HG03060 (cell line): ENCODE measurements around the gene PCDH15.

ENCODE experiments used
- ATAC-seq: cut with Tn5 transposase; IDR thresholded peaks from one replicate; pipeline ENCODE4 v1.9.1; 2021; ENCODE audit warnings: low read depth, moderate number of reproducible peaks; ENCODE audit not compliant: unreplicated experiment

PCDH15 gene

GRCh38 chr10:54710918-54711317 is 90.1 kb downstream of the PCDH15 start:
- ATAC-seq, result no peak

DNA sequence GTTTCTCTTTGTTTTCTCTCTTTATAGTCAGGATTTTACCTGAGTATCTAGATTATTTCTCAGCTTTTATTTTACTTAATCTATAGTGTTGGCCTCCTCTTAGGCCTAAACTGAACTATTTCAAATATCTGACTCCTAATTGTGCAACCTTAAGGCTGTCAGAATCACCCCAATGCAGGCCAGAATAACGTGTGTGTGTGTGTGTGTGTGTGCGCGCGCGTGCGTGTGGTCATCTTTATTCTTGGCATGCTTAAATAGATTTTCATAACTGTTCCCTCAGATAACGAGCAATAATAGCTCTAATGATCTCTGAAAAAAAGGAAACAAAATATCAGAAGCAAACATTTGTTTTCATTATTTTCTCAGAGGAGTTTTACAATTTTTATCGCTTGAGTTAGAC is 92.4 kb downstream of the PCDH15 start:
- ATAC-seq, result no peak

DNA sequence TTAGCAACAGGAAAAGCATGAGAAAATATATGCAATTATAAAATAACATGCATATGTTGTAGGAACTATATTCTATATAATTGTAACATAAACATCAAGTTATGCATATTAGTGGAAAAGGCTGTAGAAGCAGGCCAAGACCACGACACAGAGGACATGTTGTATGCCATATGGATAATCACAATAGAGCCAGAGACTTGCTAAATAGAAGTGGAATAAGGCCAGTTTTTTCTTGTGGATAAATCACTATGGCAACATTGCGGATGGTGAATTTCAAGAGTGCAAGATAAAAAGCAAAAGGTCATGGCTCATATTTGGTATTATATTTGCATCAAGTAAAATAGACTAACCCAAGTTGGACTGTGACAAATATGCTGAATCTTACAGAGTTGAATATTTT is 93.0 kb downstream of the PCDH15 start:
- ATAC-seq, result no peak

DNA sequence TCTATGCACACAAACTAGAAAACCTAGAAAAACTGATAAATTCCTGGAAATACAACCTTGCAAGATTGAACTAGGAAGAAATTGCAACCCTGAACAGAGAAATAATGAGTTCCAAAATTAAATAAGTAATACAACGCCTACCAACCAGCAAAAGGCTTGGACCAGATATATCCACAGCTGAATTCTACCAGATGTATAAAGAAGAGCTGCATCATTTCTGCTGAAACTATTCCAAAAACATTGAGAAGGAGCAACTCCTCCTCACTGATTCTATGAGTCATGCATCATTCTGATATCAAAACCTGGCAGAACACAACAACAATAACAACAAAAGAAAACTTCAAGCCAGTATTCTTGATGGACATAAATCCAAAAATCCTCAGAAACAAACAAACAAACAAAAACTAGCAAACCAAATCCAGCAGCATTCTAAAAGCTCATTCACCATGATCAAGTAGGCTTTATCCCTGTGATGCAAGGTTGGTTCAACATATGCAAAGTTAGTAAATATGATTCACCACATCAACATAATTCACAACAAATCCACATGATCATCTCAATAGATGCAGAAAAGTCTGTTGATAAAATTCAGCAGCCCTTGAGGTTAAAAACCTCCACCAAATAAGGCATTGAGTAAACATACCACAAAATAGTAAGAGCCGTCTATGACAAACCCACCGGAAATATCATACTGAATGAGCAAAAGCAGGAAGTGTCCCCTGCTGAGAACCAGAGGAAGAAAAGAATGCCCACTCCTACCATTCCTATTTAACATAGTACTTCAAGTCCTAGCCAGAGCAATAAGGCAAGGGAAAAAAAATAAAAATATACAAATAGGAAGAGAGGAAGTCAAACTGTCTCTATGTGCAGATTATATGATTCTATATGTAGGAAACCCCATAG is 98.2 kb downstream of the PCDH15 start:
- ATAC-seq, result no peak

DNA sequence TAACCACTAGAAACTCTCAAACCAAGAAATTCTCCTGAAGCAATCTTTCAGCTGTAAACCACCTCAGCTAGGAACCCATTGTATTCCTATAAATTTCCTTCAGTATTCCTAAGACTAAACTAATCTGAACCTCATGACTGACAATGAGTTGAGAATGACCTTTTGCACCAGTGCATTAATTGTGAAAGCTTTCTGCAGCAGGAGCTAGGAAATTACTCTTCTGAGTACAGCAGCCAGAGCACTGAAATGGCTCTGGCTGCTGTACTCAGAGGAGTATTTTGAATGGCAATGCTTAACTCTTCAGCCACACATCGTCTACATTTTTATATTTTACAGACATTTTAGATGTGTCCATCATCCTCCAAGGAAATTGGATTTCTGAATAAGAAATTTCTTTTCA is 109.7 kb downstream of the PCDH15 start:
- no peak for ATAC-seq

GRCh38 chr10:54682554-54682953 is 118.5 kb downstream of the PCDH15 start:
- no peak for ATAC-seq

DNA sequence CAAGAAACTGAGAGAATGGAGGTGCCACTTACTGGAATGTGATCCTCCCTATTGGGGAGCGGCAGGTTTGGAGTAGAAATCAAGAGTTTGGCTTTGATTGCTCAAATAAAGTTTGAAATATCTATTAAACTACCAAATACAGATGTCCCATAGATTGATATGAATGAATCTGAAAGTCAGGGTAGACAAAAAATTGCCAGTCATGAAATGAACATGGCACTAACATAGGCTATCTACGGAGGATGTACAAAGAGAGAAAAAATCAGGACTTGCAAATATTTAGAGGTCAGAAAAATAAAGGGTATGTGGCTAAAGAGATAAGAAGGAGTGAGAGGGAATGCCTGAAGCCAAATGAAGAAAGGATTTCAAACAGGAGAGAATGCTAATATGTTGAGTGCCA is 119.9 kb downstream of the PCDH15 start:
- ATAC-seq, result no peak

- ATAC-seq, result no peak
Measured at GRCh38 chr10:54667136-54667535, 133.9 kb downstream of the PCDH15 start.

DNA sequence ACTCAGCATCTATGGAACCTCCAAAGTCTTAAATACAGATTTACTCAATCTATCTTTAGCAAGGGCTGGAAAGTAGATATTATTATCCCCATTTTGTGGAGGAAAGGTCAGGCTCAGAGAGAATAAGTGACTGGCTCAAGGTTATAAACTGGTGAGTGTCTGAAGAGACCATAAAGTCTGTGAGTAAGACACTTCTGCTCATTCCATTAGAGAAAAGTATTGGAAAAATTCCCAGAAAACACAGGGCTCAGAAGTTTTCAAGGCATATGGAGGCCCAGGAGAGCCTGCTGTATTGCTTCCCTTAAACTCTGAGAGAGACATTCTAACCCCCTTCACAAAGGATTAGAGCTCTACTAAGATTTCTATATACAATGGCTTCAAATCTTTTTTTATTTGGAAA is 134.8 kb downstream of the PCDH15 start:
- ATAC-seq, result no peak

DNA sequence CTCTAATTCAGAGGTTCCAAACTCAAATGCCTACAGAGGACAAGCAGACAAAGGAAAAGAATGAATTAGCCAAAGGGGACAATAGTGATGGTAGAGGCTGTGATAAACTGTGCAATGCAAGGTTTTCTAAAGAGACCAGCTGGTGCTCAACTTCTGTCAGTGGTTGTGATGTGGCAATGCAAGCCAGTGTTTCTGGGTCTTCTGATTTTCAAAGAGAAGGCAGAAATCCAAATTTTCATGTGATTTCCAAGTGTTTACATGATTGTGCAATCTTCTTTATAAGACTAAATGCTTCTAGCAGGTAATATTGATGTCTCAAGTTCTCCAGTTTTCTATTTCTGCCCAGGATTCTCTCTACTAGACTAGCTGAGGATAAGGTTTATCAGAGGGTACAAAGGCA is 135.9 kb downstream of the PCDH15 start:
- ATAC-seq, result no peak

DNA sequence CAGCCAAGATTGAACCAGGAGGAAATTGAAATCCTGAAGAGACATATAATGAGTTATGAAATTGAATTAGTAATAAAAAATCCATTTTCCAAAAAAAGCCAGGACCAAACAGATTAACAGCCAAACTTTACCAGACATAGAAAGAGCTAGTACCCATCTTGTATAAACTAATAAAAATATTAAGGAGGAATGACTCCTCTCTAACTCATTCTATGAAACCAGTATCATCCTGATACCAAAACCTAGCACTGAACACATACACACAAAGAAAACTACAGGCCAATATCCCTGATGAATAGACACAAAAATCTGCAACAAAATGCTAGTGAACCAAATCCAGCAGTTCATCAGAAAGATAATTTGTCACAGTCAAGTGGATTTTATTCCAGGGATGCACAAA is 140.6 kb downstream of the PCDH15 start:
- no peak for ATAC-seq

- ATAC-seq, result no peak
Measured at GRCh38 chr10:54656643-54657042, 144.4 kb downstream of the PCDH15 start.

DNA sequence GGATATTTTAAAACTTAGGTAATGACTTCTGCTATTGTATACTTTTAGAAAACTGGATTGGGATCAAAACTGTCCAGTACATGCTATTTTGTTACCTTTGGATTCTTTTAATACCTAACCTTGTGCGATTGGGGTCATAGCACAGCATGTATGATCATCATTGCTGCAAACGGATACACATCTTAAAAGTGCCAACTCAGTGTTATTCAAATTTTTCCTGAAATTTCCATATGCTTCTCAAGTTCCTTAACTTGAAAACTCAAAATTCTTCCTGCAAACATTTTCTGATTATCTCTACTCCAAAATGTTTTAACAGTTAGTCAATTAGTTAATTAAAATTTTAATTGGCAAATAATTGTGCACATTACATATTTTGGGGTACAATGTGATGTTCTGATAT is 147.5 kb downstream of the PCDH15 start:
- no peak for ATAC-seq

GRCh38 chr10:54650547-54650946 is 150.5 kb downstream of the PCDH15 start:
- ATAC-seq, result no peak

- ATAC-seq, result no peak
Measured at GRCh38 chr10:54622017-54622416, 179.0 kb downstream of the PCDH15 start.

DNA sequence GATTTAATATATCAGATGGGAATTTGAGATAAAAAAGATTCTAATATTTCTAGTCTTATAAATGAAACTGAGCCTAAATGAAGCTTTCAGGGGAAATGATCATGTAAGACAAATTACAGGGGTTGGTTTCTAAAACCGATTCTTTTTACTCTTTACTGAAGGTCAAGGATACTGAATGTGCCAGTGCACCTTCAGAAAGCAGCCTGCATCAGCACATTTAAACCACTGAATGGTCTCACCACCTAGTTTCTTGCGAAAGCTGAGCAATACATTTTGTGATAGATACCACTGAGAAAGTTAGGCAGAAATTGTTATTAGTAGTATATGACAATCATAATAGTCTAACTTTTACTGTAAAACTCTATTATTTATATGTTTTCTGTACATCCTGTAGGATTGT is 180.7 kb downstream of the PCDH15 start:
- no peak for ATAC-seq

DNA sequence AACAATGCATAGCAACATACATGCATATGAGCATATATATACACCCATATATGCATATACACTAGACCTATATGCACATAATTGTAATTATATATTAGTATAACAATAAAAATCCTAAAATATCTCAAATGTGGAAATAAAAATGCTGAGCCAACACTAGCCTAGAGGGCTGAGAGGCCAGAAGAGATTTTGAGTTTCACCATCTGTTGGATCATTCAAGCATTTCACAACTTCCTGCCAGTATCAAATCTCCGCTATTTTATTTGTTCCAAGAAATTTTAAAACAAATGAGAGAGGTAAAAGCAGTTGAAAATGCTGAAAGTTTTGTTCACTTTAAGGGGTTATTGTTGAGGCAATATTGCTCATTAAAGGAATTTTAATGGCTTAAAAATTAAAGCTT is 187.0 kb downstream of the PCDH15 start:
- no peak for ATAC-seq

GRCh38 chr10:54613162-54613561 is 187.9 kb downstream of the PCDH15 start:
- ATAC-seq, result no peak

- ATAC-seq, result no peak
Measured at GRCh38 chr10:54609423-54609822, 191.6 kb downstream of the PCDH15 start.

DNA sequence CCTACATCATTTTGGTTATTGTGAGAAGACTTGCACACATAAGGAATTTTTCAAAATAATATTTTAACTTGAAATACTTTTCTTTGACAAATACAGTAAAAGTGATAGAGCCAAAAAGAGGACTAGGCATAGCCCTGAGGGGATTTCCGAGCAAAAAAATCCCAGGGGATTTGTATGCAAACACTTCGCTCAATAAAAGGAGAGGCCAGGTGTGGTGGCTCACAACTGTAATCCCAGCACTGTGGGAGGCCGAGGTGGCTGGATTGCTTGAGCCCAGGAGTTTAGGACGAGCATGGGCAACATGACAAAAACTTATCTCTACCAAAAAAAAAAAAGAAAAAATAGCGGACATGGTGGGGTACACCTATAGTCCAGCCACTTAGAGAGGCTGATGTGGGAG is 193.0 kb downstream of the PCDH15 start:
- ATAC-seq, result no peak

- ATAC-seq, result no peak
Measured at GRCh38 chr10:54594289-54594688, 206.7 kb downstream of the PCDH15 start.

- ATAC-seq, result no peak
Measured at GRCh38 chr10:54587971-54588370, 213.1 kb downstream of the PCDH15 start.

DNA sequence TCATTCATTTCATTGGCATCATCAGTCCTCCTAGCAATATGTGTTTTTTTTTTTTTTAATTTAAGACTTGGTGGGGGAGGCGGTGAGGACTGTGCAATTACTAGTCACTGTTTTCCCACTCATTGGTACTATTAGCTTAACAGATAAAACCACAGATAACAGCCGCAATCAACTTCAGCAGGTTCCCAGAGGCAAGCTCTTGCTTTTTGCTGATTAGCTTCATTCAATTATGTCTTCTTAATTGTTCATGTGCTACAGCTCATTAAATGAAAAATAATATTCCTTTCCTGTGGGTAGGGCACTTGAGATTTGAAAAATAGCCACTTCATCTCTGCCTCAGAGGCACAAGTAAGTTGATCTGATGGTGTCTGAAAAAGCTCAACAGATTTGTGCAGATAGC is 215.5 kb downstream of the PCDH15 start:
- no peak for ATAC-seq
